T follicular helper cell (primary cell): Measurements from ENCODE around the gene EBF3.

ENCODE experiments used
- DNase-seq: peaks from one replicate; pipeline ENCODE4 v3.0.0-alpha.2; 2020; ENCODE audit warnings: low read depth

Gene EBF3

GRCh38 chr10:129870961-129871621 is 93.0 kb downstream of the EBF3 start:
- DNase-seq = no peak

GRCh38 chr10:129870474-129870757 is 93.7 kb downstream of the EBF3 start:
- no peak for DNase-seq

GRCh38 chr10:129869596-129870473 is 94.2 kb downstream of the EBF3 start:
- no peak for DNase-seq

- DNase-seq = no peak
Observed at GRCh38 chr10:129868449-129869035, 95.5 kb downstream of the EBF3 start.

GRCh38 chr10:129867631-129868179 is 96.4 kb downstream of the EBF3 start:
- DNase-seq = no peak

- no peak for DNase-seq
Observed at GRCh38 chr10:129866894-129867293, 97.2 kb downstream of the EBF3 start.

GRCh38 chr10:129865960-129866359 is 98.1 kb downstream of the EBF3 start:
- no peak for DNase-seq

- no peak for DNase-seq
Observed at GRCh38 chr10:129865413-129865812, 98.7 kb downstream of the EBF3 start.

GRCh38 chr10:129864601-129865126 is 99.4 kb downstream of the EBF3 start:
- no peak for DNase-seq

GRCh38 chr10:129864082-129864481 is 100.0 kb downstream of the EBF3 start:
- no peak for DNase-seq

GRCh38 chr10:129863201-129863663 is 100.8 kb downstream of the EBF3 start:
- no peak for DNase-seq

GRCh38 chr10:129861776-129862531 is 102.1 kb downstream of the EBF3 start:
- no peak for DNase-seq

GRCh38 chr10:129860396-129860795 is 103.7 kb downstream of the EBF3 start:
- DNase-seq = no peak

- no peak for DNase-seq
Observed at GRCh38 chr10:129859536-129859935, 104.5 kb downstream of the EBF3 start.

GRCh38 chr10:129857242-129857960 is 106.7 kb downstream of the EBF3 start:
- DNase-seq = no peak

- DNase-seq = no peak
Observed at GRCh38 chr10:129855836-129856563, 108.1 kb downstream of the EBF3 start.

GRCh38 chr10:129854796-129855705 is 109.0 kb downstream of the EBF3 start:
- DNase-seq = no peak

GRCh38 chr10:129854158-129854557 is 109.9 kb downstream of the EBF3 start:
- DNase-seq = no peak

GRCh38 chr10:129853562-129853903 is 110.5 kb downstream of the EBF3 start:
- DNase-seq = no peak
